Measurements from ENCODE around the gene DST.

DNA sequence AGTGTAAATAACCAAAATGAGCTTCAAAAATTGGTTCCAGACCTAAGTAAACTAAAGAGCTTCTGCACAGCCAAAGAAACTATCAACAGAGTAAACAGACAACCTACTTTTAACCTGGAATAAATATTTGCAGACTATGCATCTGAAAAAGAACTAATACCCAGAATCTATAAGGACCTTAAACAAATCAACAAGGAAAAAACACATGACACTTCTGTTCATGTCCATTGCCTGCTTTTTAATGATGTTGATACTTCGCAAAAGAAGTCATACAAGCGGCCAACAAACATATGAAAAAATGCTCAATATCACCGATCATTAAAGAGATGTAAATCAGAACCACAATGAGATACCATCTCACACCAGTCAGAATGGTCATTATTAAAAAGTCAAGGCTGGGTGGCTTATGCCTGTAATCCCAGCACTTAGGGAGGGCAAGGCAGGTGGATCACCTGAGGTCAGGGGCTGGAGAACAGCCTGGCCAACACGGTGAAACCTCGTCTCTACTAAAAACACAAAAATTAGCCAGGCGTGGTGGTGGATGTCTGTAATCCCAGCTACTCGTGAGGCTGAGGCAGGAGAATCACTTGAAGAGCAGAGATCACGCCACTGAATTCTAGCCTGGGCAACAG, 42.5 kb upstream of the DST start:
- TF ChIP-seq, protein P1, sequence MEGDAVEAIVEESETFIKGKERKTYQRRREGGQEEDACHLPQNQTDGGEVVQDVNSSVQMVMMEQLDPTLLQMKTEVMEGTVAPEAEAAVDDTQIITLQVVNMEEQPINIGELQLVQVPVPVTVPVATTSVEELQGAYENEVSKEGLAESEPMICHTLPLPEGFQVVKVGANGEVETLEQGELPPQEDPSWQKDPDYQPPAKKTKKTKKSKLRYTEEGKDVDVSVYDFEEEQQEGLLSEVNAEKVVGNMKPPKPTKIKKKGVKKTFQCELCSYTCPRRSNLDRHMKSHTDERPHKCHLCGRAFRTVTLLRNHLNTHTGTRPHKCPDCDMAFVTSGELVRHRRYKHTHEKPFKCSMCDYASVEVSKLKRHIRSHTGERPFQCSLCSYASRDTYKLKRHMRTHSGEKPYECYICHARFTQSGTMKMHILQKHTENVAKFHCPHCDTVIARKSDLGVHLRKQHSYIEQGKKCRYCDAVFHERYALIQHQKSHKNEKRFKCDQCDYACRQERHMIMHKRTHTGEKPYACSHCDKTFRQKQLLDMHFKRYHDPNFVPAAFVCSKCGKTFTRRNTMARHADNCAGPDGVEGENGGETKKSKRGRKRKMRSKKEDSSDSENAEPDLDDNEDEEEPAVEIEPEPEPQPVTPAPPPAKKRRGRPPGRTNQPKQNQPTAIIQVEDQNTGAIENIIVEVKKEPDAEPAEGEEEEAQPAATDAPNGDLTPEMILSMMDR (conservative IDR thresholded peaks at IDR 0.05; ENCODE audit: low read length) = no peak
- TF ChIP-seq EZH2phosphoT487 (IDR thresholded peaks at IDR 0.05; ENCODE audit: borderline replicate concordance) = no peak

Data from Loucy (cell line).